Nephron (organoid): Measurements from ENCODE around the gene CFAP157.

Source experiments
- H3K27ac Mint-ChIP-seq, 3 experiments: 2 replicates each; pipeline ENCODE4 v1.8.0; 2020; ENCODE audit warnings: mixed read lengths in 3 of 3, mild to moderate bottlenecking in 2 of 3, moderate library complexity in 1 of 3
- H3K27me3 Mint-ChIP-seq: 2 replicates; pipeline ENCODE4 v1.8.0; 2021; ENCODE audit warnings: low read depth, mild to moderate bottlenecking, moderate library complexity, mixed read lengths
- H3K36me3 Mint-ChIP-seq: 2 replicates; pipeline ENCODE4 v1.8.0; 2020; ENCODE audit warnings: low read depth, mixed read lengths
- H3K4me1 Mint-ChIP-seq: 2 replicates; pipeline ENCODE4 v1.8.0; 2020; ENCODE audit warnings: mixed read lengths
- H3K4me3 Mint-ChIP-seq, 3 experiments: 2 replicates each; pipeline ENCODE4 v1.8.0; 2020; ENCODE audit warnings: mild to moderate bottlenecking in 3 of 3, mixed read lengths in 3 of 3, moderate library complexity in 2 of 3
- H3K9me3 Mint-ChIP-seq: 2 replicates; pipeline ENCODE4 v1.8.0; 2020; ENCODE audit warnings: mixed read lengths
- TF ChIP-seq, protein P1 (sequence below), 3 experiments: fragments of 200-600 bp; sonication (generic); IDR thresholded peaks; one replicate each; pipeline ENCODE4 v1.5.0; 2021; ENCODE audit warnings: antibody characterized with exemption in 3 of 3; ENCODE audit not compliant: unreplicated experiment in 3 of 3

The CFAP157 gene

GRCh38 chr9:127686461-127687393 is 20.1 kb upstream of the CFAP157 start:
- H3K27me3 Mint-ChIP-seq, result no peaks in the 10 kb centered on the region
- H3K4me1 Mint-ChIP-seq, result no peaks in the 10 kb centered on the region
- no peak overlapping the region for H3K27ac Mint-ChIP-seq
- H3K36me3 Mint-ChIP-seq, result peaks cover 41% of the 10 kb centered on the region
- TF ChIP-seq, protein P1, sequence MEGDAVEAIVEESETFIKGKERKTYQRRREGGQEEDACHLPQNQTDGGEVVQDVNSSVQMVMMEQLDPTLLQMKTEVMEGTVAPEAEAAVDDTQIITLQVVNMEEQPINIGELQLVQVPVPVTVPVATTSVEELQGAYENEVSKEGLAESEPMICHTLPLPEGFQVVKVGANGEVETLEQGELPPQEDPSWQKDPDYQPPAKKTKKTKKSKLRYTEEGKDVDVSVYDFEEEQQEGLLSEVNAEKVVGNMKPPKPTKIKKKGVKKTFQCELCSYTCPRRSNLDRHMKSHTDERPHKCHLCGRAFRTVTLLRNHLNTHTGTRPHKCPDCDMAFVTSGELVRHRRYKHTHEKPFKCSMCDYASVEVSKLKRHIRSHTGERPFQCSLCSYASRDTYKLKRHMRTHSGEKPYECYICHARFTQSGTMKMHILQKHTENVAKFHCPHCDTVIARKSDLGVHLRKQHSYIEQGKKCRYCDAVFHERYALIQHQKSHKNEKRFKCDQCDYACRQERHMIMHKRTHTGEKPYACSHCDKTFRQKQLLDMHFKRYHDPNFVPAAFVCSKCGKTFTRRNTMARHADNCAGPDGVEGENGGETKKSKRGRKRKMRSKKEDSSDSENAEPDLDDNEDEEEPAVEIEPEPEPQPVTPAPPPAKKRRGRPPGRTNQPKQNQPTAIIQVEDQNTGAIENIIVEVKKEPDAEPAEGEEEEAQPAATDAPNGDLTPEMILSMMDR (IDR thresholded peaks at IDR 0.05; ENCODE audit: unreplicated experiment in 3 of 3), result no peak
- no peak overlapping the region for H3K4me3 Mint-ChIP-seq
- H3K9me3 Mint-ChIP-seq, result no peaks in the 10 kb centered on the region

GRCh38 chr9:127689329-127690000 is 17.3 kb upstream of the CFAP157 start:
- Mint-ChIP-seq H3K9me3 (no peaks in the 10 kb centered on the region), H3K27ac (no peak overlapping the region), H3K36me3 (peaks cover 37% of the 10 kb centered on the region), H3K4me3 (no peak overlapping the region), H3K27me3 (no peaks in the 10 kb centered on the region), H3K4me1 (no peaks in the 10 kb centered on the region)
- TF ChIP-seq, protein P1 (IDR thresholded peaks at IDR 0.05; ENCODE audit: unreplicated experiment in 3 of 3), result no peak

GRCh38 chr9:127690735-127691134 is 16.1 kb upstream of the CFAP157 start:
- Mint-ChIP-seq H3K27ac (no peak overlapping the region), H3K4me1 (peaks cover 10% of the 10 kb centered on the region), H3K36me3 (peaks cover 37% of the 10 kb centered on the region), H3K27me3 (no peaks in the 10 kb centered on the region), H3K4me3 (no peak overlapping the region), H3K9me3 (no peaks in the 10 kb centered on the region)
- TF ChIP-seq, protein P1 (IDR thresholded peaks at IDR 0.05; ENCODE audit: unreplicated experiment in 3 of 3), result no peak

DNA sequence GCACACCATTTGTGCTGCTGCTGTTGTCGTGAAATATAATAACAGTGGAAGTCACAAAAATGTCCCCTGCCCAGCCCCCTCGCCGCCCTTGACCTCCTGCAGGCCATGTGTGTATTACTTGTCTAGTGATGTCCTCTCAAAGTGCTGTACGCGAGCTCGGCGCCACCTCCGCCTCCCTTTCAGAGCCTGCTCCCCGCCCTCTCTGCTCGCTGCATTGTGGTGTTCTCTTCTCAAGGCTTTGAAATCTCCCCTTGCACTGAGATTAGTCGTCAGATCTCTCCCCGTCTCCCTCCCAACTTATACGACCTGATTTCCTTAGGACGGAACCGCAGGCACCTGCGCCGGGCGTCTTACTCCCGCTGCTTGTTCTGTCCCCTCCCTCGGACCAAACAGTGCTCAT is 14.7 kb upstream of the CFAP157 start:
- TF ChIP-seq, protein P1 (IDR thresholded peaks at IDR 0.05; ENCODE audit: unreplicated experiment in 3 of 3), result no peak
- no peaks in the 10 kb centered on the region for H3K27me3 Mint-ChIP-seq
- H3K9me3 Mint-ChIP-seq, result no peaks in the 10 kb centered on the region
- peaks cover 11% of the 10 kb centered on the region for H3K4me1 Mint-ChIP-seq
- H3K4me3 Mint-ChIP-seq, result no peak overlapping the region
- peaks cover 37% of the 10 kb centered on the region for H3K36me3 Mint-ChIP-seq
- H3K27ac Mint-ChIP-seq, result no peak overlapping the region

- H3K27me3 Mint-ChIP-seq, result no peaks in the 10 kb centered on the region
- peaks cover 17% of the 10 kb centered on the region for H3K4me1 Mint-ChIP-seq
- TF ChIP-seq, protein P1 (IDR thresholded peaks at IDR 0.05; ENCODE audit: unreplicated experiment in 3 of 3), result no peak
- peaks cover 31% of the 10 kb centered on the region for H3K36me3 Mint-ChIP-seq
- no peak overlapping the region for H3K4me3 Mint-ChIP-seq
- H3K9me3 Mint-ChIP-seq, result no peaks in the 10 kb centered on the region
- no peak overlapping the region for H3K27ac Mint-ChIP-seq
Observed at GRCh38 chr9:127693143-127693542, 13.6 kb upstream of the CFAP157 start.
